ENCODE results near the gene TAF11L2. TPM values are rescaled to one million over a fixed set of nuclear protein-coding genes. Genes with fewer than 3 reads are reported as not detected.
"Not testable (repeated sequence)": the region's sequence is repeated elsewhere in the genome, so short reads cannot be mapped to it uniquely, and the experiment has no call there.

The TAF11L2 gene
- total RNA-seq, 2 donors from 2014 or later, result not detected

DNA sequence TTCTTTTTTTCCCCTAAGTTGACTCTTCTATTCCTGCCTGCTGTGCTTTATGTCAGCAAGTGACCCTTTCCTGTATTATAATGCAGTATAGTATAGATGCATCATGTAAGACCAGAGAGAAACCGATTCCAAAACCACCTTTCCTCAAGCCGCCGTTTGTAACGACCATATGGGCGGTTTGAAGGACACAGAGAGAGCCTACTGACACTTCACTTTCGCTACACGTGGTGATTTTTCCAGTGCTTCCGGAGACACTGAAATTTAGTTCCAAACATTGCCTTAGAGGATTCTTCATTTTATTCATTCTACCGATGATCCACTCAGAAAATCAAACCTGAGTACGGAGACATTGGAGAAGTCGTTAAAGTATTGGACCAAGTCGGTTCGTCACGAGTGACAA is 21.5 kb downstream of the TAF11L2 start:
- intact Hi-C loops (cut with DNase I), result not testable (repeated sequence)

DNA sequence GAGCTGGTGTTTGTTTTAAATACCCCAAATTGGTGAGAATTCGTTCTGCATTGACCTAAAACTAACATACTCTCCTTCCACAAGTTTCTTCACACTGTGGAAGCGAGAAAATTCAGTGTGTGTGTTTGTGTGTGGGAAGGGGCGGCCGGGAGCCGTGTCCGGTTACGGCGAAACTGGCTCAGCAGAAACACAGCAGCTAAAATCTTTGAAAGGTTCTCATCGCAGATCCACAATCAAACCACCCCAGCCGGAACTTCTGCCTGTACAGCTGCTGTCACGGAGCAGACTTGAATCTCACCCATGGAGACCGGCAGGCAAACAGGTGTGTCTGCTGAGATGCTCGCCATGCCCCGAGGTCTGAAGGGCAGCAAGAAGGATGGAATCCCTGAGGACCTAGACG is 23.5 kb downstream of the TAF11L2 start, which contains the start of gene TAF11L4:
TAF11L4 (plus strand) TSS at position 301 of the 400 bp plus-strand sequence.
- intact Hi-C loops (cut with DNase I); DNase-seq (ENCODE audit: low spot score): not testable (repeated sequence)

More for the DNA sequence above, 21.5 kb downstream of the TAF11L2 start:
- not testable (repeated sequence) for DNase-seq (ENCODE audit: low spot score)

DNA sequence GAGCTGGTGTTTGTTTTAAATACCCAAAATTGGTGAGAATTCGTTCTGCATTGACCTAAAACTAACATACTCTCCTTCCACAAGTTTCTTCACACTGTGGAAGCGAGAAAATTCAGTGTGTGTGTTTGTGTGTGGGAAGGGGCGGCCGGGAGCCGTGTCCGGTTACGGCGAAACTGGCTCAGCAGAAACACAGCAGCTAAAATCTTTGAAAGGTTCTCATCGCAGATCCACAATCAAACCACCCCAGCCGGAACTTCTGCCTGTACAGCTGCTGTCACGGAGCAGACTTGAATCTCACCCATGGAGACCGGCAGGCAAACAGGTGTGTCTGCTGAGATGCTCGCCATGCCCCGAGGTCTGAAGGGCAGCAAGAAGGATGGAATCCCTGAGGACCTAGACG is 26.9 kb downstream of the TAF11L2 start, which contains the start of gene TAF11L5:
TAF11L5 (plus strand) TSS at position 301 of the 400 bp plus-strand sequence.
- intact Hi-C loops (cut with DNase I); DNase-seq (ENCODE audit: low spot score): not testable (repeated sequence)

DNA sequence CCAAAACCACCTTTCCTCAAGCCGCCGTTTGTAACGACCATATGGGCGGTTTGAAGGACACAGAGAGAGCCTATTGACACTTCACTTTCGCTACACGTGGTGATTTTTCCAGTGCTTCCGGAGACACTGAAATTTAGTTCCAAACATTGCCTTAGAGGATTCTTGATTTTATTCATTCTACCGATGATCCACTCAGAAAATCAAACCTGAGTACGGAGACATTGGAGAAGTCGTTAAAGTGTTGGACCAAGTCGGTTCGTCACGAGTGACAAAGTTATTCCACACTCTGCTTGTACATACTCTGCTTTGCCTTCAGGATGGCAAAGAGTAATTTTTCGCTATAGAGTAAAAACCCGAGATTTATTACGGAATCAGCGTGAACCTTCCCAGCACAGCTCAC is 28.5 kb downstream of the TAF11L2 start:
- intact Hi-C loops (cut with DNase I); DNase-seq (ENCODE audit: low spot score): not testable (repeated sequence)

DNA sequence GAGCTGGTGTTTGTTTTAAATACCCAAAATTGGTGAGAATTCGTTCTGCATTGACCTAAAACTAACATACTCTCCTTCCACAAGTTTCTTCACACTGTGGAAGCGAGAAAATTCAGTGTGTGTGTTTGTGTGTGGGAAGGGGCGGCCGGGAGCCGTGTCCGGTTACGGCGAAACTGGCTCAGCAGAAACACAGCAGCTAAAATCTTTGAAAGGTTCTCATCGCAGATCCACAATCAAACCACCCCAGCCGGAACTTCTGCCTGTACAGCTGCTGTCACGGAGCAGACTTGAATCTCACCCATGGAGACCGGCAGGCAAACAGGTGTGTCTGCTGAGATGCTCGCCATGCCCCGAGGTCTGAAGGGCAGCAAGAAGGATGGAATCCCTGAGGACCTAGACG is 30.3 kb downstream of the TAF11L2 start, which contains the start of gene TAF11L6:
TAF11L6 (plus strand) TSS at position 301 of the 400 bp plus-strand sequence.
- DNase-seq (ENCODE audit: low spot score); intact Hi-C loops (cut with DNase I): not testable (repeated sequence)

Other genes with a start within 250 kb of the TAF11L2 start
- not detected for gene TAF11L3, start 20.1 kb downstream of the TAF11L2 start, total RNA-seq
- gene TAF11L4, start 23.6 kb downstream of the TAF11L2 start, total RNA-seq, result not detected
- not detected for gene TAF11L5, start 27.0 kb downstream of the TAF11L2 start, total RNA-seq
- gene TAF11L6, start 30.4 kb downstream of the TAF11L2 start, total RNA-seq, result not detected
- gene TAF11L7, start 87.5 kb downstream of the TAF11L2 start, total RNA-seq, result not detected
- gene TAF11L8, start 92.7 kb downstream of the TAF11L2 start, total RNA-seq, result not detected
- not detected for gene TAF11L9, start 96.2 kb downstream of the TAF11L2 start, total RNA-seq
- gene TAF11L10, start 99.6 kb downstream of the TAF11L2 start, total RNA-seq, result not detected
- gene TAF11L11, start 106.0 kb downstream of the TAF11L2 start, total RNA-seq, result not detected
- gene TAF11L12, start 112.2 kb downstream of the TAF11L2 start, total RNA-seq, result not detected
- not detected for gene TAF11L13, start 133.9 kb downstream of the TAF11L2 start, total RNA-seq
- not detected for gene TAF11L14, start 136.2 kb downstream of the TAF11L2 start, total RNA-seq